Right renal cortex interstitium (tissue), 3 donors: ENCODE results near the gene ERLIN1. TPM values are rescaled to one million over a fixed set of nuclear protein-coding genes. Genes with fewer than 3 reads are reported as not detected.

Experiments used
- DNase-seq, 3 donors: peaks; one replicate each; pipeline ENCODE4 v3.0.0-alpha.2; 2013; ENCODE audit warnings: low read depth in 3 of 3, low spot score in 2 of 3
- polyA plus RNA-seq, 3 donors: library from polyadenylated mRNA; unstranded; fragments of 120-200 nt; gene quantifications; one replicate each; pipeline ENCODE4 v1.2.1, GENCODE V29; 2013; ENCODE audit not compliant: insufficient read length in 3 of 3

ERLIN1 gene
- 10 to 100 TPM; 54.4 to 61.6 (median 58.5) TPM for polyA plus RNA-seq

DNA sequence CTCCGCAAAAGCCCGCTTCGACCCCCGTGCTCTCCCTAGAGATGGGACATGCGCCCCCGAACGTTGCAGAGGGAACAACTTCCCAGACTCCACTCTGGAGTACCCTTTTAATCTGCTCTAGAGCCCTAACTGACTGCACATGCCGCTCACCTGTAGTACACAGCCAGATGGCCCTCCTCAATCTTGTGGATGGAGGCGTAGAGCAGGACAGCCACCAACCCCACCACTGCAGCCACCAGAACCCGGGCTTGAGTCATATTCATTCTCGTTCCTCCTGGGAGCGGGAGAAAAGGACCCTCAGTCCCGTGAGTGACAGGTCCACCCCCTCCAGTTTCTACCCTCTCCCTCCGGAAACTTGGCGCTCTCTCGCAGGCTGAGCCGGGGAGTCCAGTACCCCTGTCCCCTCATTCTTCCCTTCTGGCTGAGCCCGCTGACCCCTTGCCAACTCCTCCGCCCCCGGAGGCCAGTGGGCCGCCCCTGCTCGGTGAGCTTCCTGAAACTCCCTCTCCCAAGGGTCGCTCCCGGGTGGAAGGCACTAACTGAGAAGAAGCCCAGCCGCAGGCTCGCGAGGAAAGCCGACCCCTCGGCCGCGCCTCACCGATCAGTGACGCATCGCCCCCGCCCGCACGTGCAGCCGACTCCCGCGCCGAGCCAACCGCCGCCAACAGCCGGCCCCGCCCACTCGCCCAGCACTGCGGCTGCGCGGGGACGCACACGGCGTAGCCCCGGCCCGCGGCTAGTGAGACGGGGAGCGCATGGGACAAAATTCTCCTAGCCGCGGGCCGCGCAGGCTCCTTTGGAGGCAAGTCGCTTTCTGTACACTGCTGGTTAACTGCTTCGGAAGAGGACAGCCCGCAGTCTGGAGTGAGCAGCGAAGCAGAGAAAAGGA is at the start of gene ERLIN1:
ERLIN1 (minus strand) TSS at position 666 of the 889 bp plus-strand sequence; CDS start at position 263, 403 bp downstream.
- DNase-seq, result peak; percentile 76 to 91 (median 83)

DNA sequence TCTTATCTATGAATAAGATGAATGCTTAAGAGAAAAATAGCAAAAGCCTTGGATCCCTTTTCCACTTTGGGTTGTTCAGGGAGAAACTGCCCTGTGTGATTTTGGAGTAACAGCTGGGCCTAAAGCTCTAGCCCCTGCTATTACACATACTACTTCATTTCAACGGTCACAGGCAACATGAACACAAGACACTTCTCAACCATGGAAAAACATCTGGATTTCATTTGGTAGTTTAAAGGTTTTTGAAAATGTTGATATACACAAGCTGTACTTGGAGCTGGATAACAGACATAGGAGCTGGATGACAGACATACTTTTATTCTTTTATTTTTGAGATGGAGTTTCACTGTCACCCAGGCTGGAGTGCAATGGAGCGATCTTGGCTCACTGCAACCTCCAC is 46.3 kb upstream of the ERLIN1 start:
- DNase-seq, result no peak

DNA sequence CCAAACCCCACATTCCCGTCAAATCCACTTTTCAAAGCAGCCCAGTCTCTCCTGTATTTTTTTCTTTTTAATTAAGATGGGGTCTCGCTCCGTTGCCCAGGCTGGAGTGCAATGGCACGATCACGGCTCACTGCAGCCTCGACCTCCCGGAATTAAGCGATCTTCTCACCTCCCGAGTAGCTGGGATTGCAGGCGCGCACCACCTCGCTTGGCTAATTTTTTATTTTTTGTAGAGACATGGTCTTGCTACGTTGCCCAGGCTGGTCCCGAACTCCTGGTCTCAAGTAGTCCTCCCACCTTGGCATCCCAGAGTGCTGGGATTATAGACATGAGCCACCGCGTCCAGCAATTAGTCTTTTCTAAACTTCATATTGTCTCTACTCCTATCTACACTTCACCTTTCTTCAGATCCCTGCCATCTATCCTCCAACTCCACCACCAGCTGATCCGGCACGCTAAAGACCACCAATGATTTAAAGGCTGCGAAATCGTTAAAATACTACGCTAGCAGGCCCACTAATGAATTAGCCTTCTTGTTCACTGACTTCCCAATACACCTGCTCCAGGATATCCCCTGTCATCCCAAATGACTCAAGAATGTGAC is 44.1 kb upstream of the ERLIN1 start:
- no peak for DNase-seq

DNA sequence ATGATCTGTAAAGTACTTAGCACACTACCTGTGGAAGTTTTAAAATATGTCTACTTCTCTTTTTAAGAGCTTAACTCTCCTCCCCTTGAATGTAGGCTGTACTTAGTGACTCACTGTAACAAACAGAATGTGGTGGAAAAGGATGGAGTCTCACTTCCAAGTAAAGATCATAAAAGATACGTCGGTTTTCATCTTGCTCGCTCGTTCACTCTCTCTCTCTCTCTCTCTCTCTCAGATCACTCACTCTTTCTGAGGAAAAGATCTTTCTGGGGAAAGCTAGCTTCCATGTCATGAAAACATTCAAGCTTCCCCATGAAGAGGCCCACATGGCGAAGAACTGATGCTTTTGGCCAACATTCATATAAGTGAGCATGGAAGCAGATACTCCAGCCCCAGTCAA is 38.0 kb upstream of the ERLIN1 start:
- DNase-seq, result no peak

DNA sequence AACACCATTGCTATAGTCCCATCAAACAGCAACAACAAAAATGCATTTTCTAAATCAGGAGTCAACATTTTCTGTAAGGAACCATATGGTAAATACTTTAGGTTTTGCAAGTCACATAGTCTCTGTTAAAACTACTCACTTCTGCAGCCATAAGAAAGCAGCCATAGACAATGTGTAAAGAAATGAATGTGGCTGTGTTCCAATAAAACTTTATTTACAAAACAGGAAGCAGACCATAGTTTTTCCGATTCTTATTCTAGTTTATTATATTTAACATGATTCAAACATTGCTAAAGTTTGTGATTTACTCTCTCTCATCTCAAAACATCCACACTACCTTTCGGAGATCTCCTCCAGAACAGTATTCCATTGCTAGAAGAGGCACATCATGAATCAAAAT is 36.7 kb upstream of the ERLIN1 start:
- DNase-seq, result no peak

DNA sequence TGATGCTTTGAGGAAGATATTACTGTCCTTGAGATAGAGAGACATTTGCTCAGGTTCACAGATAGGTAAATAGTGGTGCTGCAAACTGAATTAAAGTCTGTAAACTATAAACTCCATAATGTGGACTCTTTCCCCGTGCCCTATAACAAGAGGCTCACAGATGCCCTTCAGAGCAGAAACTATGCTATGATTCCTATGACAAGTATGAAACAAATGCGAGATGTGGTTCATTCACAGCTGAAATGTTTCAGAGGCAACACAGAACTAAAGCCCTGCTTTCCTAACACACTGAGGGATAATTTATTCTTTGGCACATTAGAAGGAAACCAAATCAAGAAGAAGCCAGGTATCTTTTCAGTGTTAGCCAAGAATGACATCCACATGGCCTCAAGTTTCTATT is 30.2 kb upstream of the ERLIN1 start:
- no peak for DNase-seq

DNA sequence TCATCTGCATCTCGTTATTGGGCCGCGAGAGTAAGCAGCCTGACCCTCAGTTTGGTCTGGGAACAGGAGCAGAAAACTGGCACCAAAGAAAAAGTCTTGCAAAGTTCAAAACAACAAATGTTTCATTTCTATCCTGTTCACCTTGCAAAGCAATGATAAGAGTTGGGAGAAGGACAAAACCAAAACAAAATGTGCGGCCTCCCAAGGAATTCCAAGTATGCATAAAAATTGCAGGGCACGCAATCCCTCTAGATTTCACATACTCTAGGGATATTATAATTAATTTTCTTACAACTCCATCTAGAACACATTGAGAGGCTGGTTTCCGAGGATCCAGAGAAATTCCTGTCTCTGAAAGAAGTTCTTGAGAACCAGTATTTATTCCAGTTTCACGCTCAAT is 23.5 kb upstream of the ERLIN1 start:
- DNase-seq, result no peak

DNA sequence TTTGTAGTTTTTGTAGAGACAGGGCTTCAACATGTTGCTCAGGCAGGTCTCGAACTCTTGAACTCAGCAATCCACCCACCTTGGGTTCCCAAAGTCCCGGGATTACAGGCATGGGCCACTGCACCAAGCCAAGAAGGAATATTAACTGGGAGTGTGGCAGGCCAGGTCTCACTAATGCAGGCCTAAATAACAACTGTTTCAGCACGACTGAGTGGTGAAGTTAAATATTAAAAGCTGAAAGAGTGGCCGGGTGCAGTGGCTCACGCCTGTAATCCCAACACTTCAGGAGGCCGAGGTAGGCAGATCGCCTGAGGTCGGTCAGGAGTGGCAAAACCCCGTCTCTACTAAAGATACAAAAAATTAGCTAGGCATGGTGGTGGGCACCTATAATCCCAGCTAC is 22.4 kb upstream of the ERLIN1 start:
- DNase-seq, result no peak

DNA sequence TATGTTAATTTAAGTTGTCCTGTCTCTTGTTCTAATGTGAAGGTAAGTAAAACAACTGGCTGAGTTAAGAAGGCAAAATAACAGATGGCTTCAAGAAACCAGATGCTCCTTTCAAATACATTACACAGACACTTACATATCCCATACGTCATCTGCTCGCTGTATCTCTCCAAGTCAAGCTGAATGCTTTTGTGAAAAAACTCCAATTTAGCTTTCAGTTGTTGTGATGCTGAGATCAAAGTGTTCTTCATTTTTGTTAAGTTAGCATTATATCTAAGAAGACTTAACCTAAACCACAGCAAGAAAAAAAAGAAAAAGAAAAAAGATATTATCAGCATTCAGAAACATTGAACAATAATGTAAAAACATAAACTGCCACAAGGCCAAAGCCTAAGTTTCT is 18.5 kb upstream of the ERLIN1 start:
- DNase-seq, result no peak

DNA sequence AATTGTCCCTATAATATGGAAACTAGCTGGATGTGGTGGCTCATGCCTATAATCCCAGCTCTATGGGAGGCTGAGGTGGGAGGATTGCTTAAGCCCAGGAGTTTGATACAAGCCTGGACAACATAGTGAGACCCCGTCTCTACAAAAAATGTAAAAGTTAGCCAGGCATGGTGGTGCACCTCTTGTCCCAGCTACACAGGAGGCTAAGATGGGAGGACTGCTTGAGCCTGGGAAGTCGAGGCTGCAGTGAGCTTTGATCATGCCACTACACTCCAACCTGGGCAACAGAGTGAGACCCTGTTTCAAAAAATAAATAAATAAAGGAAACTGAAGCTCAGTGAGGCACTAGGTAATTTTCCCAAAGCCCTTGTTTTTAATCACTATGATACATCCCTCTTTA is 15.7 kb upstream of the ERLIN1 start:
- no peak for DNase-seq

DNA sequence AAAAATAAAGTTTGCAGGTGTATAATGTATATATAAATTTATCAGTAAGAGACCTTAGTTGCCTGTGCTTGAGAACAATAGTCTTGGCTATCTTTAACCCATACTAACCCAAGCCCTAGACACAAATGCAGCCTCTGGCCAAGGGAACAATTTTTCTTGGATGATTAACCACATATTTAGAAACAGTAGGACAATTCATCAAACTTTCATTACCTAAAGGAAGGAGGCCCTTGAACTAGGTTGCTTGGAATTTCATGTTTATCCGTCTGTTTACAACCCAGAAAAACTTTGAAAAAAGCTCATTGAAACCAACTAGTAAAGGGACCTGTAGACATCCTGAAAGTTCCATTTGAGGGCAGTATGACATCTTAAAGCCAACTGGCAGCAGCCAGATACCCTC is 8.9 kb upstream of the ERLIN1 start:
- DNase-seq, result no peak

DNA sequence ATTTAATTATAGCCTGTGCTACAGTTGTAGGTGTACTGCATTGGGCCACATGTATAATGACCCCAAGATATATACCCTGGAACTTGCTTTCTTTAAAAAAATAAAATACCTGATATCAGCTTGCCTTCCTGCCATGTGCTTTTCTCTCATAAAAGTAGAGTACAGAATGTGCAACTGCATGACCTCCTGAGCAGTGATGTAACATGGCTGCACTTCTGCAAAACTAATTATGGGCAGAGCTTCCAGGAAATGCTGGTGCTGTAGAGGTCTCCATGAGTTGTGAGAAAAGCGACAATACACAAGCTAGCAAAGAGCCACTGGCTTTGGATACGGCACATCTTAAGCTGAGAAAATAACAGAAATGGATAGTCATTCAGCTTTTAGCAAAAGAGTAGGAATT is 6.5 kb upstream of the ERLIN1 start:
- no peak for DNase-seq

DNA sequence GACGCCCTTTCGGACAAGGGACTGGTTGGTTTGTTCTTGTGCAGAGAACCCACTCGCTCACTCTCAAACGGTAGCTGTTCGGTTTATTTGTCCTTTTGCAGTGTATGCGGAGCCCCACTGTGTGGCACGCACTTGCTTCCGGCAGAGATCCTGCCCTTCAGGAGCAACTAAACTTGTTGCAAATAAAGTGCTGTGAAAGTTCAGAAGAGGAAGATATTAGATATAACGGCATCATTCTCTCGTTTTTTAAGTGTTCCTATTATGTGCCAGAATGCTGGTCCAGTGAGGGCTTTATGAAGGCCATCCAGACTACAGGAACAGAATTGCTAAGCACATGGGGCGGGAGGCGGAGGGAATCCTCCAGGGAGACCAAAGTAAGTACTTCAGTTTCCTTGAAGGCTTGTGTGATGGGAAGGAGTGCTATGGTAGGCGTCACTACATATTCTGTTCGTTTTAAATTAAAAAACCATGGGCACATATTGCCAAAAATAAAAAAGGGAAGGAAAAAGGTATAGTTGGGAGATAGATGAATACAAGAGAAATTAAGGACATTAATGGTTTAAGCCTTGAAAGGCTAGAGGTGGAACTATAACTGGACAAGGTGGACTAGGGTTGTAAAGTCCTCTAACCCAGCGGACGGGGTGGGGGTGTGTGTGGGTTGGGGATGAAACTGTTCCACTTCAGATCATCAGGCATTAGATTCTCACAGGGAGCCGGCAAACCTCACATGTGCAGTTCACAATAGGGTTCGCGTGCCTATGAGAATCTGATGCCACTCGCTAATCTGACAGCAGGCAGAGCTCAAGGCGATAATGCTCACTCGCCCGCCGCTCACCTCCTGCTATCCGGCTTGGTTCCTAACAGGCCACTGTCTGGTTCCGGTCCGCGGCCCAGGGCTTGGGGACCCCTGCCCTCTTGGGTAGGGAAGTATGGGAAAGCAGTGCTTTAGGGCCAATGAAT is 704 bp upstream of the ERLIN1 start:
- no peak for DNase-seq

DNA sequence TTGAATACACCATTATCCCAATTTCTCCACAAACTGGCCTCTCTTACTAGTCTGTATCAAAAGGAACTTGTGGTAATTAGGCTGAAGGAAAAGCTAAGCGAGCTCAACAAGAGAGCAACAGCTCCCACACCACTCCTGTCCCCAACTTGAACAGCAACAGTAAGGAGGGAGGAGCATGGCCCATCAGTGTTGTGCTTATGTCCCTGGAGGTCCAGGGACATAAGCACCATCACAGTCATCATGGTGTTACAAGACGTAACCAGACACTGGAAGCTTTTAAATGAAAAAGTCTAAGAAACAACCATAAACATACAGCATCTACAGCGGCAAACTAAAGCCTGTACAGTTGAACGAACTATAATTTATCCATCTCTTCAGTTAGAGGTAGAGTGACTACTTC is 989 bp downstream of the ERLIN1 start:
- peak in 1 of 3 donors; percentile 16 for DNase-seq

DNA sequence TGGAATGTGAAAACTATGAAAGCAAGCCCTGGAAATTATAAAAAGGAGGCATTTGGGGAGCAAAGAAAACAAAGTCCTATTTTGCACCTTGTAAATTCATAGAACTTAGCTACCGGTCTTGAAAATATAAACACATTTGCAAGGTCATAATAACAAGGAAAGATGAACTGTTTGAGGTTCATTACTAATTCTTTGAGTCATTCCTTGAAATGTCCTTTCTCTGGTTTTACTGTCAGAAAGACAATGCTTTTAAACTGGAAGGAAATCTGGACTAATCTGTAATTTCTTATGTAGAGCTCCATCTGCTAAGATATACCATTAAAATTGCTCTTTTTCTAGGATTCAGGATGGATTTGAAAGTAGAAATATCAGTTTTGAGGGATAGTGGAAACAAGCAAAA is 1.4 kb downstream of the ERLIN1 start:
- DNase-seq, result no peak

DNA sequence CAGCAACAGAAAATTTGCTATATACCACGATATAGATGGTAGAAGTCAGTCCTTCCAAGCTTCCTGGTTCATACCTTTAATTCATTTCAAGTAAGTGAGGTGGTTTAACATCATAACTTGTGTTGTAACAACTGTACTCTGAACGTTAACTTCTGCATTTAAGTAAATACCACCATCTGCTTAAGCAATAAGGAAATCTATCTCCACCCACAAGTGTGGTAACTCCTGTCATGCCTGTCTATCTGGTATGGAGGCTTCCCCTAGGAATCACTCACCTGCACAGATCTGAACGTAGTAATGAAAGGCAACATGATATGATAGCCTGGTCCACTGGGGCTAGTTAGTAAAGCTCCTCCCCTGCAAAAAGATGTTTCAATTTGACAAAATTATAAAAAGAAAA is 2.3 kb downstream of the ERLIN1 start:
- no peak for DNase-seq

DNA sequence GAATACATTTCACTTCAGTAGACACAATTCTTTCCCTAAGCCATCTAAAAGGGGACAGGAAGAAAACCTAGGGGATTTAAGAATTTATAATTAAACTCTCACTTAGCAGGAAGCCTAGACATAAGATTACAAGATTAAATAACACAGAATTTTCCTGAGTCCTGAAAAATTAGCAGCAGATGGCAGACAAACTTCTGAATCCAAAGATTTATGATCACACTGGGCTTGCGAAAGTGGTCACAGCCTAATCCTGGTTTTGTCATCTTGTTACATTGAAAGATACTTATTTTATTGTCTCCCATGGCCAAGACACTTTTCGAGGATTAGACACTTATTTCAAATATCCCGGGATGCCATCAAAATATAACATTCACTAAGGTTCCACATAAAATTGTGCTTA is 2.9 kb downstream of the ERLIN1 start:
- DNase-seq, result no peak

DNA sequence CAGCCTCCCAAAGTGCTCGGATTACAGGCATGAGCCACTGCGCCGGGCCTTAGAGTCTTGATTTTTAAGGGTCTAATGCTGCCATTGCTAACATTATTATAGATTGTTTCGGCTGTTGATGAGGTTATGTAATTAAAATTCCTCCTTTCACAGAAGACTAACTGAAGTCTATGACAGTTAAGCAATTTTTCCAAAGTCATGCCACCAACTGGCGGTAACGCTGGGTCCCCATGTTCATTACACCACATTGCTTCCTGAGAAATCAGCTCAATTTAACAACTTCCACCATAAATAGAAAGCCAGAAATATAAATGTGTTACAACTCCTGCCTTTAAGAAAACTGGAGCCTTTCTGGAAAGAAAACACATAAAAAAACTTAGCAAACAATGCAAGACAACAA is 3.5 kb downstream of the ERLIN1 start:
- no peak for DNase-seq

DNA sequence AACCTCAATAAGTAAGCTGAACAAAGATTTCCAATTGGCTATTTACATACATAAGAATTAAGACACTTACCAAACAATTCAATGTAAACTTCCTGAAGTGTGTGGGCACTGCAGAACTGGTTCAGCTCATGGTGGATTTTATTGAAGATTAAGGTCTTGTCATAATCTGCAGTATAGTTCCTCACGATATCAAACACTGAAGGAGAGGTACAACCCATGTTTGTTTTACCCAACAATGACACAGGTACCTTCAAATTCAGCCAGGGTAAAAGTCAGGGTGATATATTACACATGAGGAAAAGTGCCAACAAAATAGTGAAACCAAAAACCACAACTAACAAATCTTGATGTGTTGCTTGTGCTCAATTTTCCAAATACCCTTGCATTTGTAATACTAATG is 10.0 kb downstream of the ERLIN1 start:
- DNase-seq, result no peak

DNA sequence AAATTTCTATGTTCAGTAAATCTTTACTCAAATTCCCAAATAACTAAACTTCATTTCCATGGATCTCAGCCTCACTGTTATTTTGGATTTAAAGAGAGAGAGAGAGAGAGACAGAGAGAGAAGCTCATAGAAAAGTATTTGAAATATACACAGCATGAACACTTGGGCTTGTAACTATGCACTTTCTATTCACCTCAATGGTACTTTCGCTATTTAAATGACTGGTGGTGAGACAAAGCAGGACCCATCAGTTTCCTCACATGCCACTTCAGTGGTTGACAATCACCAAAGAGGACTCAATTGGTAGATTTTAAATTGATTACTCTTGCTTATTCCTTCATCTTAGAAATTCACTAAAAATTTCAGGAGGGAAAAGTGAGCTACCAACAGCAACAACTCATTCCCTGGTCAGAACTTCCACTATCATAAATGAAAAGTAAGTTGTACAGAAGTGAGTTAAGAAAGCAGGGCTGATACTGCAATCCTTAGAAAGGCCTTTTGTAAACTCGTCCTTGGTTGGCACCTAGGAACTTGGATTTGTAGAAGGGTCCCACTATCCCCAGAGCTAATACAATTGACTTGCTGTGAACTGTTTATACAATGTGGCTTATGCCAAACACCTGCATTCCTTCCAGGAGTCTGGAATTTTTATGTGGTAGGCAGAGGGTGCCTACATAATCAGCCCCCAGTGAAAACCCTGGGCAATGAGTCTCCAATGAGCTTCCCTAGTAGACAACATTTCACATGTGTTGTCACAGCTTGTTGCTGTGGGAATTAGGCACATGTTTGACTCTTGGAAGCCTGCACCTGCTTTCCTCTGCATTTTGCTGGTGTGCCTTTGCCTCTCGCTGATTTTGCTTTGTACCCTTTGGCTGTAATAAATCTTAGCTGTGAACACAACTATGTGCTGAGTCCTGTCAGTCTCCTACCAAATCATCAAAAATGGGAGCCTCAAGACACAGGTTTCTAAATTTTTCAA is 10.8 kb downstream of the ERLIN1 start:
- DNase-seq, result no peak
